ENCODE results near the gene ALPI. TPM values are rescaled to one million over a fixed set of nuclear protein-coding genes. Genes with fewer than 3 reads are reported as not detected.

The ALPI gene
- total RNA-seq, 1 donor from 2014 or later, result not detected

GRCh38 chr2:232460171-232460570 lies 4.2 kb downstream of the ALPI start:
- no peak for DNase-seq (ENCODE audit: low read depth in 2 of 2)

GRCh38 chr2:232463701-232464543 lies 8.0 kb downstream of the ALPI start:
- DNase-seq (ENCODE audit: low read depth in 2 of 2), result no peak

GRCh38 chr2:232464544-232464885 lies 8.6 kb downstream of the ALPI start:
- DNase-seq (ENCODE audit: low read depth in 2 of 2), result no peak

- DNase-seq (ENCODE audit: low read depth in 2 of 2), result no peak
These were observed 9.1 kb downstream of the ALPI start for GRCh38 chr2:232465061-232465460.

- no peak for DNase-seq (ENCODE audit: low read depth in 2 of 2)
These were observed 10.3 kb downstream of the ALPI start for GRCh38 chr2:232466221-232466620.

- peak in 1 of 2 donors; percentile 17 for DNase-seq (ENCODE audit: low read depth in 2 of 2)
These were observed 17.5 kb downstream of the ALPI start for GRCh38 chr2:232473467-232473890.

- no peak for DNase-seq (ENCODE audit: low read depth in 2 of 2)
These were observed 20.1 kb downstream of the ALPI start for GRCh38 chr2:232476045-232476444.

GRCh38 chr2:232476791-232477190 lies 20.8 kb downstream of the ALPI start:
- no peak for DNase-seq (ENCODE audit: low read depth in 2 of 2)

- DNase-seq (ENCODE audit: low read depth in 2 of 2), result no peak
These were observed 22.0 kb downstream of the ALPI start for GRCh38 chr2:232477751-232478510.

GRCh38 chr2:232478571-232479340 lies 22.8 kb downstream of the ALPI start:
- DNase-seq (ENCODE audit: low read depth in 2 of 2), result no peak

- no peak for DNase-seq (ENCODE audit: low read depth in 2 of 2)
These were observed 23.6 kb downstream of the ALPI start for GRCh38 chr2:232479341-232480200.

GRCh38 chr2:232480201-232481190 lies 24.5 kb downstream of the ALPI start:
- no peak for DNase-seq (ENCODE audit: low read depth in 2 of 2)

GRCh38 chr2:232481322-232482140 lies 25.6 kb downstream of the ALPI start:
- no peak for DNase-seq (ENCODE audit: low read depth in 2 of 2)

GRCh38 chr2:232482301-232483238 lies 26.6 kb downstream of the ALPI start:
- no peak for DNase-seq (ENCODE audit: low read depth in 2 of 2)

- DNase-seq (ENCODE audit: low read depth in 2 of 2), result no peak
These were observed 27.5 kb downstream of the ALPI start for GRCh38 chr2:232483311-232483922.

GRCh38 chr2:232483923-232484627 lies 28.1 kb downstream of the ALPI start:
- no peak for DNase-seq (ENCODE audit: low read depth in 2 of 2)

All from dermis microvascular lymphatic vessel endothelial cell (primary cell).